Tibial artery (tissue), 4 donors: ENCODE results near the gene ZDHHC9.

Experiments used
- DNase-seq, 2 donors: peaks; one replicate each; pipeline ENCODE4 v3.0.0-alpha.2; 2019
- H3K27ac ChIP-seq, 2 donors: fragments of 200-600 bp; sonication (generic) in 1 of 2; 1 replicate in 1 of 2; 2 replicates in 1 of 2; pipeline ENCODE4 v1.5.1; 2018 to 2019; ENCODE audit warnings: mild to moderate bottlenecking in 1 of 2
- H3K27me3 ChIP-seq, 2 donors: fragments of 200-600 bp; sonication (generic) in 1 of 2; one replicate each; pipeline versions ENCODE4 v1.5.1 to v1.6.0; 2016 to 2019
- H3K36me3 ChIP-seq, 3 donors: fragments of 200-600 bp; sonication (generic) in 2 of 3; one replicate each; pipeline ENCODE4 v1.5.1; 2016 to 2019; ENCODE audit warnings: mild to moderate bottlenecking in 2 of 3
- H3K4me1 ChIP-seq, 4 donors: fragments of 200-600 bp; sonication (generic) in 2 of 4; 1 replicate in 3 of 4; 2 replicates in 1 of 4; pipeline ENCODE4 v1.5.1; 2016 to 2019
- H3K4me3 ChIP-seq, 2 donors: fragments of 200-600 bp; sonication (generic) in 1 of 2; 1 replicate in 1 of 2; 2 replicates in 1 of 2; pipeline ENCODE4 v1.5.1; 2018 to 2019; ENCODE audit warnings: mild to moderate bottlenecking in 2 of 2
- H3K9me3 ChIP-seq, 3 donors: fragments of 200-600 bp; sonication (generic) in 1 of 3; one replicate each; pipeline ENCODE4 v1.5.1; 2016 to 2019
- CTCF ChIP-seq, 2 experiments: fragments of 200-600 bp in 1 of 2; fragments of 450-650 bp in 1 of 2; IDR thresholded peaks; one replicate each; pipeline ENCODE4 v1.5.1; 2017 to 2019; ENCODE audit warnings: antibody characterized with exemption in 2 of 2, mild to moderate bottlenecking in 1 of 2, moderate library complexity in 1 of 2
- intact Hi-C: fragments of 100-400 bp; cut with DNase I; formaldehyde crosslinking; loops from one replicate; pipeline ENCODE4 v1.15.0; 2023; ENCODE audit warnings: low total_unique reads

The ZDHHC9 gene

GRCh38 chrX:129797251-129797906, 46.3 kb downstream of the ZDHHC9 start:
- Histone ChIP-seq H3K4me1 (no peaks in the 10 kb centered on the region), H3K9me3 (no peaks in the 10 kb centered on the region), H3K27ac (no peak overlapping the region), H3K36me3 (no peaks in the 10 kb centered on the region), H3K4me3 (no peak overlapping the region), H3K27me3 (no peaks in the 10 kb centered on the region)
- TF ChIP-seq CTCF (IDR thresholded peaks at IDR 0.05), result no peak
- DNase-seq, result no peak
- intact Hi-C loops, result no loop called here

- no peaks in the 10 kb centered on the region for H3K36me3 ChIP-seq
- no peaks in the 10 kb centered on the region for H3K27me3 ChIP-seq
- no peak overlapping the region for H3K4me3 ChIP-seq
- H3K4me1 ChIP-seq, result no peaks in the 10 kb centered on the region
- H3K27ac ChIP-seq, result no peak overlapping the region
- TF ChIP-seq CTCF (IDR thresholded peaks at IDR 0.05), result no peak
- H3K9me3 ChIP-seq, result no peaks in the 10 kb centered on the region
- no peak for DNase-seq
- intact Hi-C loops, result no loop called here
Observed at GRCh38 chrX:129795584-129795983, 48.1 kb downstream of the ZDHHC9 start.

GRCh38 chrX:129793604-129794191, 50.0 kb downstream of the ZDHHC9 start:
- Histone ChIP-seq H3K4me3 (no peak overlapping the region), H3K9me3 (no peaks in the 10 kb centered on the region), H3K4me1 (no peaks in the 10 kb centered on the region), H3K36me3 (no peaks in the 10 kb centered on the region), H3K27ac (no peak overlapping the region), H3K27me3 (no peaks in the 10 kb centered on the region)
- no peak for DNase-seq
- intact Hi-C loops, result no loop called here
- no peak for TF ChIP-seq CTCF (IDR thresholded peaks at IDR 0.05)

GRCh38 chrX:129792586-129793291, 50.9 kb downstream of the ZDHHC9 start:
- intact Hi-C loops, result no loop called here
- Histone ChIP-seq H3K4me1 (no peaks in the 10 kb centered on the region), H3K4me3 (no peak overlapping the region), H3K27me3 (no peaks in the 10 kb centered on the region), H3K27ac (no peak overlapping the region), H3K9me3 (no peaks in the 10 kb centered on the region), H3K36me3 (no peaks in the 10 kb centered on the region)
- no peak for DNase-seq
- no peak for TF ChIP-seq CTCF (IDR thresholded peaks at IDR 0.05)

- H3K36me3 ChIP-seq, result no peaks in the 10 kb centered on the region
- H3K27me3 ChIP-seq, result no peaks in the 10 kb centered on the region
- no peak overlapping the region for H3K27ac ChIP-seq
- no peak overlapping the region for H3K4me3 ChIP-seq
- DNase-seq, result no peak
- no peaks in the 10 kb centered on the region for H3K9me3 ChIP-seq
- intact Hi-C loops, result no loop called here
- no peaks in the 10 kb centered on the region for H3K4me1 ChIP-seq
- TF ChIP-seq CTCF (IDR thresholded peaks at IDR 0.05), result no peak
Observed at GRCh38 chrX:129791961-129792570, 51.6 kb downstream of the ZDHHC9 start.
